ENCODE data around the gene GTF2A1L.

- TF ChIP-seq EZH2 (IDR thresholded peaks at IDR 0.05; ENCODE audit: low read depth, unreplicated experiment) (no peak), POLR2AphosphoS5 (IDR thresholded peaks at IDR 0.05; ENCODE audit: low read depth) (no peak), CTCF (conservative IDR thresholded peaks at IDR 0.05; ENCODE audit: low read depth in 2 of 2) (no peak), JUNB (IDR thresholded peaks at IDR 0.05; ENCODE audit: unreplicated experiment) (no peak), REST (IDR thresholded peaks at IDR 0.05; ENCODE audit: unreplicated experiment) (no peak), ZNF462 (CRISPR knock-in tag; IDR thresholded peaks at IDR 0.05) (no peak), STAT1 (IDR thresholded peaks at IDR 0.05; ENCODE audit: unreplicated experiment) (no peak), EZH2phosphoT487 (IDR thresholded peaks at IDR 0.05; ENCODE audit: unreplicated experiment) (no peak), CREB1 (CRISPR knock-in tag; IDR thresholded peaks at IDR 0.05; ENCODE audit: low read depth) (no peak)
Measured at GRCh38 chr2:48651158-48651790, 33.6 kb downstream of the GTF2A1L start.
